ENCODE measurements around the gene SACS. TPM values are rescaled to one million over a fixed set of nuclear protein-coding genes. Genes with fewer than 3 reads are reported as not detected.
A peak's percentile ranks its signal among the peaks of the same experiment; 100 is the strongest.

SACS gene
- total RNA-seq, 1 experiment from 2014 or later = 21.1 TPM

- no peak overlapping the region for H3K4me3 Mint-ChIP-seq (ENCODE audit: unreplicated experiment)
Observed at GRCh38 chr13:23418776-23419683, 14.5 kb downstream of the SACS start.

DNA sequence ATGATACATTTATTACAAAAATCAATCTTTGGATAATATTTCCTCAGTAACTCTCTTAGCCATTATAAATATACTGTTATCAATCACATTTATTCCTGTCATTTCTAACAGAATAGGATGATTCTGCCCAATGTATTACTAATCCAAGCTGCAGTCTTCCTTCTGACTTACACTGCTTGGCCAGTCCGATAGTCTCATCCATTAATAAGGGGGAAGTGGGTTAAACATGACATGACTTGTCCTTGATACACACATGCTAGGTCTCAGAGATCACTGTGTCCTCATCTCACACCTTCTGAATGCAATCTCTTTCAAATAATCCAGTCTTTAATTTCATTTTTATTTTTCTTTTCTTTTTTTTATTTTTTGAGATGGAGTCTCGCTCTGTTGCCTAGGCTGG is 18.8 kb downstream of the SACS start:
- peak overlapping the region; percentile 32 for H3K27ac Mint-ChIP-seq (ENCODE audit: low read depth, unreplicated experiment)
- H3K4me1 Mint-ChIP-seq (ENCODE audit: insufficient read depth, unreplicated experiment) = peaks cover 5% of the 10 kb centered on the region
- H3K9me3 Mint-ChIP-seq (ENCODE audit: unreplicated experiment) = no peaks in the 10 kb centered on the region
- intact Hi-C loops (cut with micrococcal nuclease) = no loop called here
- ChIA-PET POLR2A (no interaction called here), CTCF (no interaction called here)
- no peak for DNase-seq (ENCODE audit: unreplicated experiment)
- no peak overlapping the region for H3K4me3 Mint-ChIP-seq (ENCODE audit: unreplicated experiment)
- H3K27me3 Mint-ChIP-seq (ENCODE audit: insufficient read depth, unreplicated experiment) = no peaks in the 10 kb centered on the region
- BruUV-seq (replicated peaks) = no TSS peak
- TF ChIP-seq, protein P1, sequence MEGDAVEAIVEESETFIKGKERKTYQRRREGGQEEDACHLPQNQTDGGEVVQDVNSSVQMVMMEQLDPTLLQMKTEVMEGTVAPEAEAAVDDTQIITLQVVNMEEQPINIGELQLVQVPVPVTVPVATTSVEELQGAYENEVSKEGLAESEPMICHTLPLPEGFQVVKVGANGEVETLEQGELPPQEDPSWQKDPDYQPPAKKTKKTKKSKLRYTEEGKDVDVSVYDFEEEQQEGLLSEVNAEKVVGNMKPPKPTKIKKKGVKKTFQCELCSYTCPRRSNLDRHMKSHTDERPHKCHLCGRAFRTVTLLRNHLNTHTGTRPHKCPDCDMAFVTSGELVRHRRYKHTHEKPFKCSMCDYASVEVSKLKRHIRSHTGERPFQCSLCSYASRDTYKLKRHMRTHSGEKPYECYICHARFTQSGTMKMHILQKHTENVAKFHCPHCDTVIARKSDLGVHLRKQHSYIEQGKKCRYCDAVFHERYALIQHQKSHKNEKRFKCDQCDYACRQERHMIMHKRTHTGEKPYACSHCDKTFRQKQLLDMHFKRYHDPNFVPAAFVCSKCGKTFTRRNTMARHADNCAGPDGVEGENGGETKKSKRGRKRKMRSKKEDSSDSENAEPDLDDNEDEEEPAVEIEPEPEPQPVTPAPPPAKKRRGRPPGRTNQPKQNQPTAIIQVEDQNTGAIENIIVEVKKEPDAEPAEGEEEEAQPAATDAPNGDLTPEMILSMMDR (IDR thresholded peaks at IDR 0.05; ENCODE audit: unreplicated experiment) = no peak
- no peaks in the 10 kb centered on the region for H3K36me3 Mint-ChIP-seq (ENCODE audit: insufficient read depth, unreplicated experiment)

More at GRCh38 chr13:23418776-23419683, 14.5 kb downstream of the SACS start:
- POLR2A ChIA-PET = no interaction called here
- no TSS peak for BruUV-seq (replicated peaks)
- CTCF ChIA-PET = interaction anchor here (0.6 kb wide), 1 partner anchor 45 kb away, joined by 4 read pairs; no protein-coding TSS in a partner anchor
- Mint-ChIP-seq H3K9me3 (ENCODE audit: unreplicated experiment) (no peaks in the 10 kb centered on the region), H3K27me3 (ENCODE audit: insufficient read depth, unreplicated experiment) (no peaks in the 10 kb centered on the region), H3K36me3 (ENCODE audit: insufficient read depth, unreplicated experiment) (no peaks in the 10 kb centered on the region), H3K27ac (ENCODE audit: low read depth, unreplicated experiment) (no peak overlapping the region), H3K4me1 (ENCODE audit: insufficient read depth, unreplicated experiment) (peaks cover 5% of the 10 kb centered on the region)
- DNase-seq (ENCODE audit: unreplicated experiment) = peak; percentile 20
- TF ChIP-seq, protein P1 (IDR thresholded peaks at IDR 0.05; ENCODE audit: unreplicated experiment) = no peak
- intact Hi-C loops (cut with micrococcal nuclease) = no loop called here

DNA sequence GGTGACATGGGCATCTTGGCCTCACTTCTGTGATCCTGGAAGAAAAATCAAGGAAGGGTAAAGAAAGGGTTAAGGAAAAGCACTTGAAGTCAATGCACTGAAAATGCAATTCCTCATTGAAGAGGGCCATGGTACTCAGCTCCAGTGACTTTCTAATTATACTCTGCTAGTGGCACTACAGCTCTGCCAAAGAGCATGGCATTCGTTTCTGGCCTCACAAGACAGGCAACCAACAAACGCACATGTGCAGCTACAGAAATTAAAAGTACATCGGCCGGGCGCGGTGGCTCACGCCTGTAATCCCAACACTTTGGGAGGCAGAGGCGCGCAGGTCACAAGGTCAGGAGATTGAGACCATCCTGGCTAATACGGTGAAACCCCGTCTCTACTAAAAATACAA is 21.8 kb downstream of the SACS start:
- no TSS peak for BruUV-seq (replicated peaks)
- Mint-ChIP-seq H3K36me3 (ENCODE audit: insufficient read depth, unreplicated experiment) (no peaks in the 10 kb centered on the region), H3K4me1 (ENCODE audit: insufficient read depth, unreplicated experiment) (peaks cover 5% of the 10 kb centered on the region), H3K27ac (ENCODE audit: low read depth, unreplicated experiment) (no peak overlapping the region), H3K9me3 (ENCODE audit: unreplicated experiment) (no peaks in the 10 kb centered on the region), H3K4me3 (ENCODE audit: unreplicated experiment) (no peak overlapping the region), H3K27me3 (ENCODE audit: insufficient read depth, unreplicated experiment) (no peaks in the 10 kb centered on the region)
- no peak for DNase-seq (ENCODE audit: unreplicated experiment)
- ChIA-PET CTCF (interaction anchor here (0.7 kb wide), 1 partner anchor 24 kb away, joined by 3 read pairs; no protein-coding TSS in a partner anchor), POLR2A (no interaction called here)
- intact Hi-C loops (cut with micrococcal nuclease) = no loop called here
- TF ChIP-seq, protein P1 (IDR thresholded peaks at IDR 0.05; ENCODE audit: unreplicated experiment) = no peak

- BruUV-seq (replicated peaks) = no TSS peak
- DNase-seq (ENCODE audit: unreplicated experiment) = no peak
- H3K27ac Mint-ChIP-seq (ENCODE audit: low read depth, unreplicated experiment) = no peak overlapping the region
- peaks cover 5% of the 10 kb centered on the region for H3K4me1 Mint-ChIP-seq (ENCODE audit: insufficient read depth, unreplicated experiment)
- no peaks in the 10 kb centered on the region for H3K9me3 Mint-ChIP-seq (ENCODE audit: unreplicated experiment)
- H3K27me3 Mint-ChIP-seq (ENCODE audit: insufficient read depth, unreplicated experiment) = no peaks in the 10 kb centered on the region
- intact Hi-C loops (cut with micrococcal nuclease) = no loop called here
- ChIA-PET POLR2A (interaction anchor here (0.7 kb wide), 1 partner anchor 46 kb away, joined by 4 read pairs; no protein-coding TSS in a partner anchor), CTCF (interaction anchor here (0.7 kb wide), 1 partner anchor 13 kb away, joined by 3 read pairs; no protein-coding TSS in a partner anchor)
- TF ChIP-seq, protein P1 (IDR thresholded peaks at IDR 0.05; ENCODE audit: unreplicated experiment) = no peak
- no peak overlapping the region for H3K4me3 Mint-ChIP-seq (ENCODE audit: unreplicated experiment)
- H3K36me3 Mint-ChIP-seq (ENCODE audit: insufficient read depth, unreplicated experiment) = no peaks in the 10 kb centered on the region
Observed at GRCh38 chr13:23411220-23411619, 22.3 kb downstream of the SACS start.
